HL-60 (cell line): Measurements from ENCODE around the gene ROS1.

ENCODE experiments used
- POLR2AphosphoS5 ChIP-seq: IDR thresholded peaks from 2 replicates; pipeline ENCODE4 v1.6.1; 2012; ENCODE audit warnings: low read depth
- TF ChIP-seq, protein P1 (sequence below): IDR thresholded peaks from one replicate; pipeline ENCODE4 v1.5.1; 2011; ENCODE audit warnings: low read length, control low read depth, inconsistent platforms; ENCODE audit not compliant: insufficient read depth
- TF ChIP-seq, protein P2 (sequence below): IDR thresholded peaks from 2 replicates; pipeline ENCODE4 v1.6.1; 2012; ENCODE audit warnings: low read depth; ENCODE audit not compliant: insufficient replicate concordance

DNA sequence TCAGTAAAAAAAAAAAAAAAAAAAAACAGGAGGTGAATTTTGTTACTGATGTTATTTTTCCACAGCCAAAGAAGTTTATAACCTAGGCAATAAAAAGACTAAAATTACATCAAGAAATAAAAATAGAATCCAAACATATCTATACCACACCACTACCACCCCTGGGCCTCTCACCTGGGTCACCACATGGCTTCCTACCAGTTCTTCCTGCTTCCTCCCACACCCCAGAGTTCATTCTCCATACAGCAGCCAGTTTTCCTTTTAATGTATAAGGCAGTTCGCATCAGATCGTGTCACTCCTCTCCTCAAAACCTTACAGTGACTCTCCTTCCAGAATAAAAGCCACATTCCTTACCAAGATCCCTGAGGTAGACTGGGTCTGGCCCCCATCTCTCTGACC, 23.9 kb downstream of the ROS1 start:
- TF ChIP-seq, protein P1, sequence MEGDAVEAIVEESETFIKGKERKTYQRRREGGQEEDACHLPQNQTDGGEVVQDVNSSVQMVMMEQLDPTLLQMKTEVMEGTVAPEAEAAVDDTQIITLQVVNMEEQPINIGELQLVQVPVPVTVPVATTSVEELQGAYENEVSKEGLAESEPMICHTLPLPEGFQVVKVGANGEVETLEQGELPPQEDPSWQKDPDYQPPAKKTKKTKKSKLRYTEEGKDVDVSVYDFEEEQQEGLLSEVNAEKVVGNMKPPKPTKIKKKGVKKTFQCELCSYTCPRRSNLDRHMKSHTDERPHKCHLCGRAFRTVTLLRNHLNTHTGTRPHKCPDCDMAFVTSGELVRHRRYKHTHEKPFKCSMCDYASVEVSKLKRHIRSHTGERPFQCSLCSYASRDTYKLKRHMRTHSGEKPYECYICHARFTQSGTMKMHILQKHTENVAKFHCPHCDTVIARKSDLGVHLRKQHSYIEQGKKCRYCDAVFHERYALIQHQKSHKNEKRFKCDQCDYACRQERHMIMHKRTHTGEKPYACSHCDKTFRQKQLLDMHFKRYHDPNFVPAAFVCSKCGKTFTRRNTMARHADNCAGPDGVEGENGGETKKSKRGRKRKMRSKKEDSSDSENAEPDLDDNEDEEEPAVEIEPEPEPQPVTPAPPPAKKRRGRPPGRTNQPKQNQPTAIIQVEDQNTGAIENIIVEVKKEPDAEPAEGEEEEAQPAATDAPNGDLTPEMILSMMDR, result no peak
- no peak for TF ChIP-seq POLR2AphosphoS5
- TF ChIP-seq, protein P2, sequence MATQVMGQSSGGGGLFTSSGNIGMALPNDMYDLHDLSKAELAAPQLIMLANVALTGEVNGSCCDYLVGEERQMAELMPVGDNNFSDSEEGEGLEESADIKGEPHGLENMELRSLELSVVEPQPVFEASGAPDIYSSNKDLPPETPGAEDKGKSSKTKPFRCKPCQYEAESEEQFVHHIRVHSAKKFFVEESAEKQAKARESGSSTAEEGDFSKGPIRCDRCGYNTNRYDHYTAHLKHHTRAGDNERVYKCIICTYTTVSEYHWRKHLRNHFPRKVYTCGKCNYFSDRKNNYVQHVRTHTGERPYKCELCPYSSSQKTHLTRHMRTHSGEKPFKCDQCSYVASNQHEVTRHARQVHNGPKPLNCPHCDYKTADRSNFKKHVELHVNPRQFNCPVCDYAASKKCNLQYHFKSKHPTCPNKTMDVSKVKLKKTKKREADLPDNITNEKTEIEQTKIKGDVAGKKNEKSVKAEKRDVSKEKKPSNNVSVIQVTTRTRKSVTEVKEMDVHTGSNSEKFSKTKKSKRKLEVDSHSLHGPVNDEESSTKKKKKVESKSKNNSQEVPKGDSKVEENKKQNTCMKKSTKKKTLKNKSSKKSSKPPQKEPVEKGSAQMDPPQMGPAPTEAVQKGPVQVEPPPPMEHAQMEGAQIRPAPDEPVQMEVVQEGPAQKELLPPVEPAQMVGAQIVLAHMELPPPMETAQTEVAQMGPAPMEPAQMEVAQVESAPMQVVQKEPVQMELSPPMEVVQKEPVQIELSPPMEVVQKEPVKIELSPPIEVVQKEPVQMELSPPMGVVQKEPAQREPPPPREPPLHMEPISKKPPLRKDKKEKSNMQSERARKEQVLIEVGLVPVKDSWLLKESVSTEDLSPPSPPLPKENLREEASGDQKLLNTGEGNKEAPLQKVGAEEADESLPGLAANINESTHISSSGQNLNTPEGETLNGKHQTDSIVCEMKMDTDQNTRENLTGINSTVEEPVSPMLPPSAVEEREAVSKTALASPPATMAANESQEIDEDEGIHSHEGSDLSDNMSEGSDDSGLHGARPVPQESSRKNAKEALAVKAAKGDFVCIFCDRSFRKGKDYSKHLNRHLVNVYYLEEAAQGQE, result no peak
